Activated T-cell treated with anti-CD3 and anti-CD28 coated beads, Interleukin-2, amount 50 U/mL, for 4 hours (primary cell): Measurements from ENCODE around the gene MED12. TPM values are rescaled to one million over a fixed set of nuclear protein-coding genes. Genes with fewer than 3 reads are reported as not detected.
A peak's percentile ranks its signal among the peaks of the same experiment; 100 is the strongest.

Experiments
- ATAC-seq, 2 donors: fragments of 200-7000 bp; cut with Tn5 transposase; one replicate each; pipeline ENCODE4 v1.10.0; 2021
- DNase-seq: peaks from one replicate; pipeline ENCODE4 v3.0.0-alpha.2; 2020
- H3K27me3 Mint-ChIP-seq: one replicate; pipeline ENCODE4 v1.8.0; 2021; ENCODE audit warnings: low read depth, mixed read lengths
- H3K36me3 Mint-ChIP-seq: one replicate; pipeline ENCODE4 v1.8.0; 2022; ENCODE audit warnings: mixed read lengths; ENCODE audit not compliant: insufficient read depth
- H3K4me1 Mint-ChIP-seq: one replicate; pipeline ENCODE4 v1.8.0; 2021; ENCODE audit warnings: low read depth, mixed read lengths
- H3K4me3 Mint-ChIP-seq: one replicate; pipeline ENCODE4 v1.8.0; 2021; ENCODE audit warnings: mild to moderate bottlenecking, moderate library complexity, mixed read lengths
- H3K9me3 Mint-ChIP-seq: one replicate; pipeline ENCODE4 v1.8.0; 2021; ENCODE audit warnings: mixed read lengths
- total RNA-seq, 3 donors: library from RNA; stranded (reverse); gene quantifications; one replicate each; pipeline ENCODE4 v1.2.1, GENCODE V29; 2021

MED12 gene
- total RNA-seq, 3 donors from 2014 or later = 33.7 to 43.9 (median 39.8) TPM

DNA sequence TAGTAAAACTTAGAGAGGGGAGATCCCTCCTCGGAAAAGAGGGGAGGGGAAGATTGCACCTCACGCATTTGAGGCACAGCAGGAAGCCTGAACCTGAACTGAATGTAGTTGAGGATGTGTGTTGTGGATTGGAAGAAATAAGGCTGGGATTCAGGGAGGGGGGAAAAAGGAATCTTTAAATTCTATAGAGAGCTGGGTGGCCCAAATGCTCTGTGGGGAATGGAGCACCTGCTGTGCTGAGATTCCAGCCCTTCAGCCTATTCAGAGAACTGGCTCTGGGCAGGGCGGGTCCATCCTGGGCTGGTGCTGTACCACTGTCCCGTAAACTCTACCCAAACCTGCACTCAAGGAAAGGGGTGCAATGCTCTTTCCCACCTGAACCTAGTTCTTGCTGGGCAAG is 18.7 kb upstream of the MED12 start:
- Mint-ChIP-seq H3K4me1 (peaks cover 73% of the 10 kb centered on the region), H3K27me3 (no peaks in the 10 kb centered on the region), H3K36me3 (no peaks in the 10 kb centered on the region), H3K4me3 (no peak overlapping the region), H3K9me3 (no peaks in the 10 kb centered on the region)
- ATAC-seq (no peak), DNase-seq (no peak)

DNA sequence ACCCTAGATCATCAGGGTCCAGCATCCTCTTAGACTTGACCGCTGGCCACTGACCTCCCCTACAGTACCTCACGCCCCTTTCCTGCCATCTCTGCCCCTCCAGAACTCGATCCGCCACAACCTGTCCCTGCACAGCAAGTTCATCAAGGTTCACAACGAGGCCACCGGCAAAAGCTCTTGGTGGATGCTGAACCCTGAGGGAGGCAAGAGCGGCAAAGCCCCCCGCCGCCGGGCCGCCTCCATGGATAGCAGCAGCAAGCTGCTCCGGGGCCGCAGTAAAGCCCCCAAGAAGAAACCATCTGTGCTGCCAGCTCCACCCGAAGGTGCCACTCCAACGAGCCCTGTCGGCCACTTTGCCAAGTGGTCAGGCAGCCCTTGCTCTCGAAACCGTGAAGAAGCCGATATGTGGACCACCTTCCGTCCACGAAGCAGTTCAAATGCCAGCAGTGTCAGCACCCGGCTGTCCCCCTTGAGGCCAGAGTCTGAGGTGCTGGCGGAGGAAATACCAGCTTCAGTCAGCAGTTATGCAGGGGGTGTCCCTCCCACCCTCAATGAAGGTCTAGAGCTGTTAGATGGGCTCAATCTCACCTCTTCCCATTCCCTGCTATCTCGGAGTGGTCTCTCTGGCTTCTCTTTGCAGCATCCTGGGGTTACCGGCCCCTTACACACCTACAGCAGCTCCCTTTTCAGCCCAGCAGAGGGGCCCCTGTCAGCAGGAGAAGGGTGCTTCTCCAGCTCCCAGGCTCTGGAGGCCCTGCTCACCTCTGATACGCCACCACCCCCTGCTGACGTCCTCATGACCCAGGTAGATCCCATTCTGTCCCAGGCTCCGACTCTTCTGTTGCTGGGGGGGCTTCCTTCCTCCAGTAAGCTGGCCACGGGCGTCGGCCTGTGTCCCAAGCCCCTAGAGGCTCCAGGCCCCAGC is 17.6 kb upstream of the MED12 start:
- Mint-ChIP-seq H3K27me3 (no peaks in the 10 kb centered on the region), H3K4me1 (peaks cover 75% of the 10 kb centered on the region), H3K36me3 (peaks cover 4% of the 10 kb centered on the region), H3K9me3 (no peaks in the 10 kb centered on the region), H3K4me3 (no peak overlapping the region)
- ATAC-seq (no peak), DNase-seq (no peak)

DNA sequence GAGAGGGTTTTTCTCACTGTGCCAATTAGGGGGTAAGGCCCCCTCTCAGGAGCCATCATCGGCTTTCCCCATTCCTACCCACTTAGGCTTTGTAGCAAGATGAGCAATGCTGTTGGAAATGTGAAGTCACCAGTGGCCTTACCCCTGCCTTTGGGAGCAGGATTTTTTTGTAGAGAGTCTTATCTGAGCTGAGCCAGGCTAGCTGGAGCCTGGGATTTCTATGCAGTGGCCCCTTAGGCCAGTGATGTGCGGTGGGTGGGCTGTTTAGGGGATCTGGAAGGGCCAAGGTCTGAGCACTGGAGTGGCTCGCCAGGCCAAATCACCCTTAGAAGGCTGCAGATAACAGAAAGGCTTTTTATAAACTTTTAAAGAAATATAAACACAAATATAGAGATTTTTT is 16.1 kb upstream of the MED12 start:
- no peak for DNase-seq
- Mint-ChIP-seq H3K4me3 (no peak overlapping the region), H3K27me3 (no peaks in the 10 kb centered on the region), H3K4me1 (peaks cover 84% of the 10 kb centered on the region), H3K9me3 (no peaks in the 10 kb centered on the region), H3K36me3 (peaks cover 12% of the 10 kb centered on the region)
- no peak for ATAC-seq

GRCh38 chrX:71103110-71103983 is 15.0 kb upstream of the MED12 start:
- peak; percentile 20 to 32 for ATAC-seq
- Mint-ChIP-seq H3K4me1 (peaks cover 84% of the 10 kb centered on the region), H3K36me3 (peaks cover 19% of the 10 kb centered on the region), H3K9me3 (no peaks in the 10 kb centered on the region), H3K4me3 (peak overlapping the region; percentile 71), H3K27me3 (no peaks in the 10 kb centered on the region)
- DNase-seq = peak; percentile 55

DNA sequence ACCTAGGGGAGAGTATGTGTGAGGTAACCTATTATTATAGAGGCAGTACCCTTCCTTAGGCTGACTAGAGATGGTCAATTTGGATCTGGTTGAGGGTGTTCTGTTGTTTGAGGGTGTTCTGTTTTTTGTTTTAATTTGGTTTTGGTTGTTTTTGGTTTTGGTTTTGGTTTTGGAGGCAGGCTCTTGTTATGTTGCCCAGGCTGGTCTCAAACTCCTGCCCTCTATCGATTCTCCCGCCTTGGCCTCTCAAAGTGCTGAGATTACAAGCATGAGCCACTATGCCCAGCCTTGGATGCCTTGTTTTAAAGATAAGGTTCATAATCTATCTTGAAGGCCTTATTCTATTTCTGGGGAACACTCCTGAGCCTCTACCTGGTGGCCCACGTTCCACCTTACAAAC is 12.8 kb upstream of the MED12 start:
- Mint-ChIP-seq H3K9me3 (no peaks in the 10 kb centered on the region), H3K27me3 (no peaks in the 10 kb centered on the region), H3K4me3 (peak overlapping the region; percentile 38), H3K36me3 (peaks cover 36% of the 10 kb centered on the region), H3K4me1 (peaks cover 70% of the 10 kb centered on the region)
- no peak for ATAC-seq
- DNase-seq = no peak

DNA sequence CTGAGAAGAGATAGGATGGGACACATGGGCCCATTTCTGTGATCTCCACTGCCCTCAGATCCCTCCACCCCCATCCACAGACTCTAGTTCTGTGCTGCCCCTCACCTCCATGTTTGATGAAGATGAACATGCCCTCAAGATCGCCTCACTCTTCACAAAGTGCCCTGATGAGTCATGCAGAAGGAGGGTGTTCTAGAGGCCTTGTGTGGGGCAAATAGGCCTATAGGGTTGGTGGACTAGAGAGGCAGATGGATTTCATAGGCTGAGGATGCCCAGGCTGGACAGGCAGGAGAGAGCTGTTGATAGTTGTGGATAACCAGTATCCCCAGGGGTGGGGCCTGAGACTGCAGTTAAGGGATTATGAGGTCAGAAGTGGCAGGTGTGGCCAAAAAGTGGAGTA is 12.0 kb upstream of the MED12 start, which contains the start of gene CXorf65:
Gene CXorf65 (minus strand): TSS at position 314 of the 400 bp plus-strand sequence. CDS start 184 bp downstream, at position 130.
- ATAC-seq (peak in 1 of 2 donors; percentile 22), DNase-seq (no peak)
- Mint-ChIP-seq H3K9me3 (no peaks in the 10 kb centered on the region), H3K4me3 (peak within 1 kb of the TSS; percentile 96), H3K36me3 (peaks cover 39% of the 10 kb centered on the region), H3K4me1 (peaks cover 62% of the 10 kb centered on the region), H3K27me3 (no peaks in the 10 kb centered on the region)

GRCh38 chrX:71107245-71107644 is 11.2 kb upstream of the MED12 start:
- Mint-ChIP-seq H3K27me3 (no peaks in the 10 kb centered on the region), H3K36me3 (peaks cover 39% of the 10 kb centered on the region), H3K4me3 (peak overlapping the region; percentile 96), H3K9me3 (no peaks in the 10 kb centered on the region), H3K4me1 (peaks cover 60% of the 10 kb centered on the region)
- DNase-seq = no peak
- ATAC-seq = no peak

DNA sequence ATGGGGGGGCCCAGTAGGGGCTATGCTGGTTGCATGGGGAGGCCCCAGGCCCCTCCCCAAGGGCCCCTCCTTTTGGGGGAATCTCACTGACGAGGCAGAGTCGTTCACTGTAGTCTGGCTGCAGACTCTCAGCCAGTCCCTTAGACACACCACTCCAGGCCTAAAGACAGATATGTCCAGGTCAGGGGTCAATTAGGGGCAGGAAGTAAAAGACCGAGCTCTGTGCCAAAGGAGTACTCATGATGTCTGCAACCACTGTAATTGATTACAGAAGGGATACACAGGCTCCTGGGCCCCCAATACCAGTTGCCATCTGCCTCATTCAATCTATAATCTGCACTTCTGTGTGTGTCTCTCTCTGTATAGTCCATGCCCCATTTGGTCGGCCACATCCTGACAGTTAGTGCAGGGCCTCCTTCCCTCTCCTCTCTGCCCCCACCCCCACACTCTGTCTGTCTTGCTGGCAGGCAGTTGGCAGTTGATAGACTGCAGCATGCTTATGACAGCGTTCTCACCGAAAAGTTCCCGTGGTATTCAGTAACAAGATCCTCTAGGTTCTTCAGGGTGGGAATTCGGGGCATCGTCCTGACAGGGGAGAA is 10.5 kb upstream of the MED12 start:
- no peaks in the 10 kb centered on the region for H3K9me3 Mint-ChIP-seq
- peaks cover 39% of the 10 kb centered on the region for H3K36me3 Mint-ChIP-seq
- peak overlapping the region; percentile 96 for H3K4me3 Mint-ChIP-seq
- ATAC-seq (no peak), DNase-seq (no peak)
- H3K4me1 Mint-ChIP-seq = peaks cover 60% of the 10 kb centered on the region
- no peaks in the 10 kb centered on the region for H3K27me3 Mint-ChIP-seq

GRCh38 chrX:71109051-71109450 is 9.3 kb upstream of the MED12 start:
- Mint-ChIP-seq H3K4me1 (peaks cover 57% of the 10 kb centered on the region), H3K36me3 (peaks cover 39% of the 10 kb centered on the region), H3K27me3 (no peaks in the 10 kb centered on the region), H3K4me3 (peak overlapping the region; percentile 96), H3K9me3 (no peaks in the 10 kb centered on the region)
- DNase-seq (no peak), ATAC-seq (no peak)

DNA sequence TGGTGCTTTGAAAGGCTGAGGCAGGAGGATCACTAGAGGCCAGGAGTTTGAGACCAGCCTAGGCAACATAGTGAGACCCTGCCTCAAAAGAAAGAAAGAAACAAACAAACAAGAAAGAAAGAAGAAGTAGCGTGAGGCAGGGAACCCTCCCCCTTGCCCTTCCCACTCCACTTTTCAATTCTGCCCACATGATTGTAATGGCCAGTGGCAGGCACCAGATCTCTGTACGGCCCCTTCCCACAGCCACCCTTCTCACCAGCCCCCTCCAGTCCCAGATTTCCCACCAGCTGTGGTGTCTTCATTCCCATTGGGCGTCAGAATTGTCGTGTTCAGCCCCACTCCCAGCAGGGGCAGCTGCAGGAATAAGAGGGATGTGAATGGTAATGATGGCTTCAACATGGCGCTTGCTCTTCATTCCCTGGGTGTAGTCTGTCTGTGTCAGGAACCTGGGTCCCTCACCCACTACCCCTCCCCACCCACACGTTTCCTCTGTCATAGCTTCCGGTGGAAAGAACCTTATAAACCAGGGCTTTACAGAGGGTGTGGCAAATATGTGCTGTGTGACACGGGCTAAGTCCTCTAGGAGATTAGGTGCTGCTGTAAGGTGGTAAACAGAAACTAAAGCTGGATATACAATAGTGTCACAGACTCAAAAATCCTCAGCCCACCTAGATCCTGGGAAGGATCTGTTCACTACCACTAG is 7.1 kb upstream of the MED12 start, which contains the start of gene IL2RG:
Gene IL2RG (minus strand): TSS at position 437 of the 703 bp plus-strand sequence. CDS start 38 bp downstream, at position 399.
- Mint-ChIP-seq H3K9me3 (no peaks in the 10 kb centered on the region), H3K4me1 (peaks cover 43% of the 10 kb centered on the region), H3K27me3 (no peaks in the 10 kb centered on the region), H3K4me3 (peak within 1 kb of the TSS; percentile 96), H3K36me3 (peaks cover 31% of the 10 kb centered on the region)
- ATAC-seq (peak; percentile 87 to 90), DNase-seq (peak; percentile 75)

DNA sequence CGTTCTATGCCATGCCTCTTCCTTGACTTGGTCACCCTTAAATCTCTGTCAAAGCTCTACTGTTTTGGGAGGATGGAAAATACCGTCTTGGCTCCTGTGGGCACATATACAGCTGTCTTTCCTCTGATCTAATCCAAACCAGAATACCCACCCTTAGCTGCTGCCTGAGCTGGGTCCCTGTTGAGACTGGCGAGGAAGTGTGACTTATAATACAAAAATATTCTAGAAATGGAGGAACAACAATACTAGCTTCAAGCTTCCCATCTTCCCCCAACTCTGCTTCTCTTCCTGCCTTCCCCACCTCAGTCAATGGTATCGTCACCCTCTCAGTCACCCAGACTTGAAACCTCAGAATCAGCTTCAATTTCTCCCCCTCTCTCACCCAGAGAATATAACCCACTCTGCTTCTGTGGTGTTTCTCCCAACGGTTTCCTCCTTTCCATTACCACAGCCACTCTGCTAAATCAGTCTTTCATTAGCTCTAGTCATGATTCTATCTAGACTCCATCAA is 6.4 kb upstream of the MED12 start:
- H3K36me3 Mint-ChIP-seq = peaks cover 27% of the 10 kb centered on the region
- H3K4me3 Mint-ChIP-seq = peak overlapping the region; percentile 96
- peak; percentile 23 for DNase-seq
- peak; percentile 38 to 53 for ATAC-seq
- H3K27me3 Mint-ChIP-seq = no peaks in the 10 kb centered on the region
- peaks cover 39% of the 10 kb centered on the region for H3K4me1 Mint-ChIP-seq
- no peaks in the 10 kb centered on the region for H3K9me3 Mint-ChIP-seq

DNA sequence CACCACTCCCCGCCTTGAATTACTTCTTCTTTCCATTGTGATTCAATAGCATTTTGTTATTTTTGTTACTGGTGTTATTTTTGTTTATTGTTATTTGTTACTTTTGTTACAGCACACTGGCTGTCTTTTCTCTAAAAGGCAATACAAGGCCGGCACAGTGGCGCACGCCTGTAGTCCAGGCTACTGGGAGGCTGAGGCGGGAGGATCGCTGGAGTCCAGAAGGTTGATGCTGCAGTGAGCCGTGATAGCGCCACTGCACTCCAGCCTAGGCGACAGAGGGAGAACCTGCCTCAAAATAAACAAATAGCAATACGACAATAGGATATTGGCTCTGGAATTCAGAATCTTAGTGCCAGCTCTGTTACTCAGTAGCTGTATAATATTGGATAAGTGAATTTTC is 1.0 kb upstream of the MED12 start:
- Mint-ChIP-seq H3K4me1 (peaks cover 31% of the 10 kb centered on the region), H3K27me3 (no peaks in the 10 kb centered on the region), H3K4me3 (no peak overlapping the region), H3K36me3 (peaks cover 9% of the 10 kb centered on the region), H3K9me3 (no peaks in the 10 kb centered on the region)
- ATAC-seq (no peak), DNase-seq (no peak)

- no peaks in the 10 kb centered on the region for H3K9me3 Mint-ChIP-seq
- peaks cover 15% of the 10 kb centered on the region for H3K36me3 Mint-ChIP-seq
- no peaks in the 10 kb centered on the region for H3K27me3 Mint-ChIP-seq
- peak; percentile 26 to 35 for ATAC-seq
- peaks cover 21% of the 10 kb centered on the region for H3K4me1 Mint-ChIP-seq
- peak overlapping the region; percentile 86 for H3K4me3 Mint-ChIP-seq
- no peak for DNase-seq
These were observed 664 bp downstream of the MED12 start for GRCh38 chrX:71118985-71119535.
